ENCODE measurements around the gene SLIT3. TPM values are rescaled to one million over a fixed set of nuclear protein-coding genes. Genes with fewer than 3 reads are reported as not detected.

The SLIT3 gene
- total RNA-seq, 1 experiment from 2014 or later: 0.92 TPM

- no peak overlapping the region for H3K27ac ChIP-seq (ENCODE audit: insufficient read length, low read depth, low read length)
- no peaks in the 10 kb centered on the region for H3K27me3 ChIP-seq (ENCODE audit: insufficient read depth, low read length)
- H3K9ac ChIP-seq (ENCODE audit: extremely low read depth, insufficient read length, low read length): no peak overlapping the region
- H4K5ac ChIP-seq (ENCODE audit: insufficient read length, low read depth, low read length): no peak overlapping the region
- H2BK15ac ChIP-seq (ENCODE audit: low read depth, low read length): no peak overlapping the region
- no peak overlapping the region for H2BK5ac ChIP-seq (ENCODE audit: insufficient read length, low read length)
- no peak overlapping the region for H3K14ac ChIP-seq (ENCODE audit: insufficient read depth, low read length)
- H3K4me1 ChIP-seq (ENCODE audit: insufficient read depth, low read length): no peaks in the 10 kb centered on the region
- no peaks in the 10 kb centered on the region for H3K9me3 ChIP-seq (ENCODE audit: control insufficient read depth, low read depth, low read length)
- H3K79me2 ChIP-seq (ENCODE audit: insufficient read depth, low read length): no peaks in the 10 kb centered on the region
- no peak overlapping the region for H3K4me2 ChIP-seq (ENCODE audit: insufficient read depth, insufficient read length, low read length)
- no peak overlapping the region for H3K18ac ChIP-seq (ENCODE audit: insufficient read length, low read depth, low read length)
- H2BK20ac ChIP-seq (ENCODE audit: low read depth, low read length, poor library complexity, severe bottlenecking): no peak overlapping the region
- no peak overlapping the region for H3K23ac ChIP-seq (ENCODE audit: insufficient read length, low read depth, low read length)
- H2BK120ac ChIP-seq (ENCODE audit: low read depth, low read length, poor library complexity, severe bottlenecking): no peak overlapping the region
- Mint-ChIP-seq H3K4me1 (no peaks in the 10 kb centered on the region), H3K36me3 (ENCODE audit: insufficient read depth in 1 of 3, low read depth in 3 of 3) (no peaks in the 10 kb centered on the region), H3K27me3 (ENCODE audit: low read depth) (peaks cover 14% of the 10 kb centered on the region), H3K27ac (no peak overlapping the region), H3K4me3 (no peak overlapping the region), H3K9me3 (peaks cover 3 to 16% of the 10 kb centered on the region in 2 experiments; a peak in 3 of 5 replicates)
- H3K4ac ChIP-seq (ENCODE audit: low read depth, low read length): no peak overlapping the region
- no peaks in the 10 kb centered on the region for H3K79me1 ChIP-seq (ENCODE audit: insufficient read depth, low read depth, low read length, poor library complexity, severe bottlenecking)
- no peak for DNase-seq
- TF ChIP-seq CTCF (conservative IDR thresholded peaks at IDR 0.05): no peak
- no peak overlapping the region for H2AFZ ChIP-seq (ENCODE audit: low read length)
- no peak overlapping the region for H3T11ph ChIP-seq (ENCODE audit: low read length)
- no peak overlapping the region for H2BK12ac ChIP-seq (ENCODE audit: insufficient read length, low read depth, low read length)
- no peak overlapping the region for H4K91ac ChIP-seq (ENCODE audit: insufficient read length, low read depth, low read length)
- no peak overlapping the region for H3K56ac ChIP-seq (ENCODE audit: insufficient read length, low read depth, low read length)
- no peak overlapping the region for H2AK5ac ChIP-seq (ENCODE audit: insufficient read length, low read length)
- no peaks in the 10 kb centered on the region for H3K23me2 ChIP-seq (ENCODE audit: insufficient read length, low read depth, low read length, poor library complexity, severe bottlenecking)
- H4K20me1 ChIP-seq (ENCODE audit: control insufficient read depth, insufficient read depth, insufficient read length): no peaks in the 10 kb centered on the region
- no CpG with 5 or more reads among the region's 4 CpGs for WGBS (ENCODE audit: extremely low coverage, insufficient read length, low lambda C conversion rate)
- no peak overlapping the region for H4K8ac ChIP-seq (replicated peaks; ENCODE audit: insufficient read length, low read depth, low read length)
These were observed 58.6 kb downstream of the SLIT3 start for GRCh38 chr5:169242175-169242848.
